T-cell (primary cell): ENCODE measurements around the gene CUBN. TPM values are rescaled to one million over a fixed set of nuclear protein-coding genes. Genes with fewer than 3 reads are reported as not detected.
A peak's percentile ranks its signal among the peaks of the same experiment; 100 is the strongest.

Experiments
- ATAC-seq, 4 experiments: fragments of 200-7000 bp in 3 of 4; fragments of 150-1000 bp in 1 of 4; cut with Tn5 transposase; replicated peaks in 1 of 4; 1 replicate in 3 of 4; 2 replicates in 1 of 4; pipeline ENCODE4 v1.10.0; 2021; ENCODE audit warnings: moderate library complexity in 3 of 4, mild to moderate bottlenecking in 2 of 4, moderate number of reproducible peaks in 1 of 4
- CTCF ChIA-PET, 2 donors: fragments of 300-600 bp; sonication (Branson Sonifier 250); formaldehyde crosslinking; loops; one replicate each; lab custom pipeline; 2022; ENCODE audit warnings: antibody characterized with exemption in 2 of 2; lab: Charles Lee
- POLR2A ChIA-PET, 2 donors: fragments of 300-600 bp; sonication (Branson Sonifier 250); formaldehyde crosslinking; loops; one replicate each; lab custom pipeline; 2022; ENCODE audit warnings: antibody characterized with exemption in 2 of 2; lab: Charles Lee
- DNase-seq, 35 experiments: peaks; one replicate each; pipeline versions ENCODE4 v3.0.0 to v3.0.0-alpha.2; 2013 to 2023
- H3K27ac ChIP-seq: one replicate; pipeline ENCODE4 v1.5.1; 2013; ENCODE audit warnings: low read length
- H3K27me3 ChIP-seq, 2 experiments: replicated peaks in 1 of 2; 1 replicate in 1 of 2; 2 replicates in 1 of 2; pipeline versions ENCODE4 v1.6.1 to v1.7.0; 2013; ENCODE audit warnings: low read length in 1 of 2, mixed read lengths in 1 of 2; ENCODE audit not compliant: control insufficient read depth in 2 of 2, insufficient read depth in 2 of 2; ENCODE audit errors: extremely low read depth in 1 of 2
- H3K36me3 ChIP-seq, 2 donors: 1 replicate in 1 of 2; 2 replicates in 1 of 2; pipeline versions ENCODE4 v1.6.1 to v1.7.0; 2013; ENCODE audit warnings: low read length in 1 of 2; ENCODE audit not compliant: control insufficient read depth in 2 of 2, insufficient read depth in 1 of 2; ENCODE audit errors: extremely low read depth in 1 of 2
- H3K4me1 ChIP-seq, 2 experiments: 1 replicate in 1 of 2; 2 replicates in 1 of 2; pipeline versions ENCODE4 v1.6.1 to v1.7.0; 2013; ENCODE audit warnings: low read length in 2 of 2, mixed read lengths in 1 of 2; ENCODE audit not compliant: insufficient read depth in 2 of 2, control insufficient read depth in 1 of 2; ENCODE audit errors: extremely low read depth in 1 of 2
- H3K4me3 ChIP-seq, 2 donors: 1 replicate in 1 of 2; 2 replicates in 1 of 2; pipeline versions ENCODE4 v1.5.1 to v1.7.0; 2013; ENCODE audit warnings: mild to moderate bottlenecking in 2 of 2, low read length in 1 of 2, moderate library complexity in 1 of 2; ENCODE audit not compliant: control insufficient read depth in 1 of 2; ENCODE audit errors: extremely low read depth in 1 of 2
- H3K9me3 ChIP-seq: 2 replicates; pipeline ENCODE4 v1.7.0; 2013
- H3K27ac Mint-ChIP-seq, 2 donors: one replicate each; pipeline ENCODE4 v1.8.0; 2020 to 2021; ENCODE audit warnings: mild to moderate bottlenecking in 2 of 2, mixed read lengths in 2 of 2
- H3K27me3 Mint-ChIP-seq, 2 donors: one replicate each; pipeline ENCODE4 v1.8.0; 2021 to 2022; ENCODE audit warnings: mixed read lengths in 2 of 2
- H3K36me3 Mint-ChIP-seq: one replicate; pipeline ENCODE4 v1.8.0; 2021; ENCODE audit warnings: mixed read lengths
- H3K4me1 Mint-ChIP-seq, 3 donors: one replicate each; pipeline ENCODE4 v1.8.0; 2020 to 2022; ENCODE audit warnings: mixed read lengths in 3 of 3, mild to moderate bottlenecking in 1 of 3
- H3K4me3 Mint-ChIP-seq, 3 donors: one replicate each; pipeline ENCODE4 v1.8.0; 2020 to 2022; ENCODE audit warnings: mild to moderate bottlenecking in 3 of 3, mixed read lengths in 3 of 3, moderate library complexity in 3 of 3
- H3K9me3 Mint-ChIP-seq, 3 donors: one replicate each; pipeline ENCODE4 v1.8.0; 2020 to 2022; ENCODE audit warnings: mixed read lengths in 3 of 3
- WGBS: methylation state at CpG from one replicate; pipeline ENCODE4 v1.1.5; 2013; ENCODE audit warnings: missing lambda C conversion rate; ENCODE audit not compliant: insufficient coverage; 5-methylcytosine and 5-hydroxymethylcytosine counted together
- total RNA-seq, 35 experiments: library from RNA in 6 of 35; stranded (reverse) in 6 of 35; fragments of 120-200 nt in 1 of 35; gene quantifications; one replicate each; pipeline versions ENCODE4 v1.2.1 to v1.2.4 and lab custom pipeline; 2013 to 2026

CUBN gene
- total RNA-seq, 5 donors from 2014 or later (not counting 1 experiment from before 2014, with no cell fraction given): 6.3 to 11.4 (median 8.6) TPM

GRCh38 chr10:16976803-16977202 lies 152.8 kb downstream of the CUBN start:
- ATAC-seq (no peak), DNase-seq (no peak)
- no peaks in the 10 kb centered on the region for H3K9me3 ChIP-seq
- H3K36me3 ChIP-seq: no peaks in the 10 kb centered on the region
- no peaks in the 10 kb centered on the region for H3K4me1 Mint-ChIP-seq
- H3K27me3 ChIP-seq: no peaks in the 10 kb centered on the region
- ChIA-PET POLR2A (interaction anchor here in 1 of 2 donors (0.6 kb wide), 1 partner anchor 26 kb away, joined by 3 read pairs; no protein-coding TSS in a partner anchor), CTCF (interaction anchor here in 1 of 2 donors (0.7 kb wide), 1 partner anchor 15 kb away, joined by 3 read pairs; no protein-coding TSS in a partner anchor)
- no peak overlapping the region for H3K4me3 Mint-ChIP-seq
- peaks cover 65% of the 10 kb centered on the region for H3K36me3 Mint-ChIP-seq
- no peak overlapping the region for H3K27ac Mint-ChIP-seq
- no peak overlapping the region for H3K4me3 ChIP-seq
- H3K27me3 Mint-ChIP-seq: no peaks in the 10 kb centered on the region
- no peaks in the 10 kb centered on the region for H3K4me1 ChIP-seq
- no peak overlapping the region for H3K27ac ChIP-seq
- H3K9me3 Mint-ChIP-seq: peaks cover 0 to 2% (median 0%) of the 10 kb centered on the region in 3 donors

DNA sequence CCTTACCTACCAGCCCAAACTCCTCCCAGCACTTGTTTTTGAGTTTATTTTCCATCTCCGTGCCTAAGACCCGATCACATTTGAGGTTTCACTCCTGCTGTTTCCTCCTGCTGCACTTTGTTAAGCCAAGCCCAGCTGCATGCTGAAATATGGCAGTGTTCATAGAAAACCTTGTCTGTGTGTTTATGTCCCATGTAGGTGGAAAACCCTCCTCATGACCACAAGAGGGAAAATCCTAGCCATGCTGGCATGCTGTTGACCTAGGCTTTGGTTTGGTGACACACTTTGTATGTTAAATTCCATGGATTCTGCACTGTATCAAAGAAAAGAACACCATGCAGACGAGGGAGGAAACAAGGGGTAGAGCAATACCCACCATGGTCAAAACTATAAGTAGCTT lies 154.4 kb downstream of the CUBN start:
- Histone ChIP-seq H3K9me3 (no peaks in the 10 kb centered on the region), H3K27ac (no peak overlapping the region), H3K27me3 (no peaks in the 10 kb centered on the region), H3K4me3 (no peak overlapping the region), H3K4me1 (no peaks in the 10 kb centered on the region), H3K36me3 (no peaks in the 10 kb centered on the region)
- ATAC-seq: no peak
- no peak for DNase-seq
- Mint-ChIP-seq H3K27me3 (no peaks in the 10 kb centered on the region), H3K36me3 (peaks cover 53% of the 10 kb centered on the region), H3K4me3 (no peak overlapping the region), H3K9me3 (peaks cover 0 to 2% (median 0%) of the 10 kb centered on the region in 3 donors), H3K4me1 (no peaks in the 10 kb centered on the region), H3K27ac (no peak overlapping the region)
- 60% methylated on average over 1 of the region's 3 CpGs for WGBS
- ChIA-PET POLR2A (no interaction called here), CTCF (no interaction called here)

- H3K27ac Mint-ChIP-seq: no peak overlapping the region
- WGBS: 81% methylated on average over 6 of the region's 8 CpGs
- no peak overlapping the region for H3K27ac ChIP-seq
These were observed 161.1 kb downstream of the CUBN start for GRCh38 chr10:16968416-16969041.

GRCh38 chr10:16967866-16968415 lies 161.7 kb downstream of the CUBN start:
- H3K27me3 ChIP-seq: no peaks in the 10 kb centered on the region
- no peaks in the 10 kb centered on the region for H3K36me3 ChIP-seq
- H3K27me3 Mint-ChIP-seq: no peaks in the 10 kb centered on the region
- peaks cover 15% of the 10 kb centered on the region for H3K36me3 Mint-ChIP-seq
- H3K27ac ChIP-seq: no peak overlapping the region
- H3K4me3 ChIP-seq: no peak overlapping the region
- WGBS: 83% methylated on average over 1 of the region's 3 CpGs
- H3K4me3 Mint-ChIP-seq: peak overlapping the region in 1 of 3 donors; percentile 41
- ChIA-PET POLR2A (interaction anchor here in 1 of 2 donors (0.5 kb wide), 1 partner anchor 194 kb away, joined by 4 read pairs; no protein-coding TSS in a partner anchor), CTCF (no interaction called here)
- H3K9me3 Mint-ChIP-seq: no peaks in the 10 kb centered on the region
- peak overlapping the region in 1 of 2 donors; percentile 51 for H3K27ac Mint-ChIP-seq
- DNase-seq (no peak), ATAC-seq (no peak)
- H3K9me3 ChIP-seq: no peaks in the 10 kb centered on the region
- peaks cover 13 to 19% (median 19%) of the 10 kb centered on the region in 3 donors for H3K4me1 Mint-ChIP-seq
- H3K4me1 ChIP-seq: peaks cover 0 to 2% of the 10 kb centered on the region in 2 experiments

More at GRCh38 chr10:16968416-16969041, 161.1 kb downstream of the CUBN start:
- Histone ChIP-seq H3K4me3 (no peak overlapping the region), H3K27me3 (no peaks in the 10 kb centered on the region), H3K36me3 (no peaks in the 10 kb centered on the region), H3K4me1 (peaks cover 0 to 2% of the 10 kb centered on the region in 2 experiments), H3K9me3 (no peaks in the 10 kb centered on the region)
- CTCF ChIA-PET: no interaction called here
- no peaks in the 10 kb centered on the region for H3K27me3 Mint-ChIP-seq
- DNase-seq (no peak), ATAC-seq (no peak)
- peaks cover 13 to 19% (median 19%) of the 10 kb centered on the region in 3 donors for H3K4me1 Mint-ChIP-seq
- H3K36me3 Mint-ChIP-seq: peaks cover 16% of the 10 kb centered on the region
- H3K4me3 Mint-ChIP-seq: no peak overlapping the region
- POLR2A ChIA-PET: no interaction called here
- H3K9me3 Mint-ChIP-seq: no peaks in the 10 kb centered on the region

DNA sequence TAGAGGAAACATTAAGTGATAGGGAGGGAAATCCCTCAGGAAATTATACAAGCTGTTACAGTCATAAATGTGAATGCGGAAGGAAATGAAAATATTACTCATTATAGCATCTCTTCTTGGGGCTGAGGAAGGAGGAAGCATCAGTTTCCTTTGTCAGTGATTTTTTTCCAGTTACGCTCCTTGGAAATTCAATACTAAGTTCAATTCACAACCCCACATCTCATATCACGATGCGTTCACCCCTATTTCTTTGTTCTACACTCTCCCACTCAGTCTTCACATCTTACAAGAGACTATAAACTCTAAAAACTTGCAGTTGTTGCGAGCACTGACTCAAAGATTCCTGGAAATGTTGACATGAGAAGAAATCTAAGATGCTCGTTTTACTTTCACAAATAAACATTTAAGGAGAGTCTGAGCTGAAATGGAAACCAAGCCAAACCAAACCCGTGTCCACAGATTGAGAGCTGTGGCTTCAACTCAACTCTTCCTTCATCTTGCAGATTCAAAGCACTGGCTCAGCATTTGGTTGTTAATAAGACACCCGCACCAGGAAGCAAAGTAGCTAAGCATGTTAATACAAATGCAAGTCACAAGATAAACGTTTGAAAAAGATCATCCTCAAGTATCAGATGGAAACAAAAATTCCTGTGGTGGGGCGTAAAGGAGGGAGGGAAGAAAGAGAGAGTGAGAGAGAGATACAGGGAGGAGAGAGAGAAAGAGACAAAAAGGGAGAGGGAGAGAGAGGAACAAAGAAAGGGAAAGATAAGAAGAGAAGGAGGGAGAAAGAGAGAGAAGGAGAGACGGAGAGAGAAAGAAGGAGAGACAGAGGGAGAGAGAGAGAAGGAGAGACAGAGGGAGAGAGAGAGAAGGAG lies 162.4 kb downstream of the CUBN start:
- no peak for DNase-seq
- Histone ChIP-seq H3K36me3 (no peaks in the 10 kb centered on the region), H3K27me3 (no peaks in the 10 kb centered on the region), H3K9me3 (no peaks in the 10 kb centered on the region), H3K4me3 (no peak overlapping the region), H3K4me1 (peaks cover 0 to 2% of the 10 kb centered on the region in 2 experiments), H3K27ac (no peak overlapping the region)
- Mint-ChIP-seq H3K27ac (peak overlapping the region; percentile 46 to 51), H3K4me3 (peak overlapping the region in 2 of 3 donors; percentile 0 to 41), H3K9me3 (no peaks in the 10 kb centered on the region), H3K27me3 (no peaks in the 10 kb centered on the region), H3K36me3 (peaks cover 17% of the 10 kb centered on the region), H3K4me1 (peaks cover 13 to 23% (median 19%) of the 10 kb centered on the region in 3 donors)
- ChIA-PET POLR2A (interaction anchor here in 1 of 2 donors (0.5 kb wide), 1 partner anchor 195 kb away, joined by 4 read pairs; no protein-coding TSS in a partner anchor), CTCF (interaction anchor here in 1 of 2 donors (1.0 kb wide), 1 partner anchor 290 kb away, joined by 5 read pairs; no protein-coding TSS in a partner anchor)
- peak in 1 of 4 experiments; percentile 29 for ATAC-seq
- 40% methylated on average over 3 of the region's 11 CpGs for WGBS
